ENCODE data around the gene FCRL3. TPM values are rescaled to one million over a fixed set of nuclear protein-coding genes. Genes with fewer than 3 reads are reported as not detected.
"Not testable (repeated sequence)": the region's sequence is repeated elsewhere in the genome, so short reads cannot be mapped to it uniquely, and the experiment has no call there.

The FCRL3 gene
- total and polyA plus RNA-seq, 2 of the 13 experiments (the other 11 are each of a cell fraction or from before 2014, with no cell fraction given), result not detected

DNA sequence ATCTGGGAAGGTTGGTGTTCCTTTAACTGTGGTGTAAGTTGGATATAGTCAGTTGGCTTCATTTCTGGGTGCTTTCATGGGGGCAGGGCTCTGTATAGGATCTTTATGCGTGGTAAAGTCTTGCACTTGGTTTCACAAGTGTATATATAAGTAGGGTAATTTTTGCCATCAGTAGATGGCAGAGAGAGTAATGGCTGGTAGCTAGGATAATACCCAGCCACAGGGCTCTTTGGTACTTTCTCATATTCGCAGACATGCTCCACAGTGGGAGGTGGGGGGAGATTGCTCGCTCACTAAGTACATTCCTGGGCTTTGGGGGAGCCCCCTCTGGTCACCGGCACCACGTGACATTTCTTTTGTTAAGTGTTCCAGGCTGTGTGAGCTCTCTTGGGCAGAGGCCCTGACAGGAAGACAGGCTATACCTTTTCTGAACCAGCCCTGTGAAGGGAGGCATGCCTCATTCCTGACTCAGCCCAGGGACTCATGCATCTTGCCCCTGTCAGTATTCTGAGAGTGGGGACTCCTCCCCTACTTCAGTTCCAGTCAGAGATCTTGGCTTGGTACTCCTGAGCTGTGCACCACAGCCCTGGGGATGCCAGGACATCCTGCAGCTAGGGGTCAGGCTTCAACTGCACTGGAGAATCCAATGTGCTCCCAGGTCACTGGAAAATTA lies 38.8 kb upstream of the FCRL3 start:
- no peaks in the 10 kb centered on the region for H3K79me2 ChIP-seq (ENCODE audit: insufficient read depth, low read length)
- ChIA-PET CTCF (ENCODE audit: low intra/inter-chr PET ratio, low total read pairs) (no interaction called here), POLR2A (no interaction called here)
- H3K4me3 ChIP-seq (replicated peaks in 1 of 3; ENCODE audit: insufficient read depth in 1 of 3, low read depth in 2 of 3, low read length in 3 of 3), result no peak overlapping the region
- no peak overlapping the region for H3K27ac ChIP-seq (ENCODE audit: extremely low read length, insufficient read depth, low read length)
- ATAC-seq (no peak), FAIRE-seq (no peak), DNase-seq (ENCODE audit: low spot score) (no peak)
- no peak overlapping the region for H3K9ac ChIP-seq (ENCODE audit: insufficient read depth, low read depth, low read length)
- H2AFZ ChIP-seq (ENCODE audit: low read length), result no peak overlapping the region
- in situ Hi-C loops (cut with HindIII; ENCODE audit: extremely low pct_ligation_motif_present, low pct_unique_long_range_greater_than_20kb) (no loop called here), intact Hi-C loops (cut with micrococcal nuclease; ENCODE audit: unreplicated experiment) (no loop called here)
- H3K27me3 ChIP-seq (ENCODE audit: control insufficient read depth in 1 of 2, insufficient read depth in 2 of 2, low read length in 2 of 2), result no peaks in the 10 kb centered on the region
- H3K4me2 ChIP-seq (ENCODE audit: low read depth, low read length), result no peak overlapping the region
- no peaks in the 10 kb centered on the region for H4K20me1 ChIP-seq (ENCODE audit: insufficient read depth, low read length)
- WGBS (ENCODE audit: low lambda C conversion rate), result 0% methylated on average over 1 of the region's 5 CpGs
- H3K36me3 ChIP-seq (replicated peaks in 1 of 2; ENCODE audit: control insufficient read depth in 1 of 2, insufficient read depth in 2 of 2, low read length in 2 of 2), result no peaks in the 10 kb centered on the region
- H3K4me1 ChIP-seq (ENCODE audit: insufficient read depth, low read length), result no peaks in the 10 kb centered on the region
- TF ChIP-seq, protein P1, sequence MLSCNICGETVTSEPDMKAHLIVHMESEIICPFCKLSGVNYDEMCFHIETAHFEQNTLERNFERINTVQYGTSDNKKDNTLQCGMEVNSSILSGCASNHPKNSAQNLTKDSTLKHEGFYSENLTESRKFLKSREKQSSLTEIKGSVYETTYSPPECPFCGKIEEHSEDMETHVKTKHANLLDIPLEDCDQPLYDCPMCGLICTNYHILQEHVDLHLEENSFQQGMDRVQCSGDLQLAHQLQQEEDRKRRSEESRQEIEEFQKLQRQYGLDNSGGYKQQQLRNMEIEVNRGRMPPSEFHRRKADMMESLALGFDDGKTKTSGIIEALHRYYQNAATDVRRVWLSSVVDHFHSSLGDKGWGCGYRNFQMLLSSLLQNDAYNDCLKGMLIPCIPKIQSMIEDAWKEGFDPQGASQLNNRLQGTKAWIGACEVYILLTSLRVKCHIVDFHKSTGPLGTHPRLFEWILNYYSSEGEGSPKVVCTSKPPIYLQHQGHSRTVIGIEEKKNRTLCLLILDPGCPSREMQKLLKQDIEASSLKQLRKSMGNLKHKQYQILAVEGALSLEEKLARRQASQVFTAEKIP (CRISPR knock-in tag; IDR thresholded peaks at IDR 0.05; ENCODE audit: borderline replicate concordance), result no peak
- TF ChIP-seq ZNF292 (CRISPR knock-in tag; IDR thresholded peaks at IDR 0.05; ENCODE audit: borderline replicate concordance, low read depth) (no peak), ZNF776 (CRISPR knock-in tag; IDR thresholded peaks at IDR 0.05) (no peak), ZKSCAN5 (CRISPR knock-in tag; IDR thresholded peaks at IDR 0.05) (no peak), ZNF883 (CRISPR knock-in tag; IDR thresholded peaks at IDR 0.05; ENCODE audit: not compliant biosample characterization) (no peak), ZNF143 (CRISPR knock-in tag; IDR thresholded peaks at IDR 0.05) (no peak), GFI1 (CRISPR knock-in tag; IDR thresholded peaks at IDR 0.05; ENCODE audit: borderline replicate concordance) (no peak), KDM3A (CRISPR knock-in tag; IDR thresholded peaks at IDR 0.05; ENCODE audit: low read depth) (no peak), HOXA9 (CRISPR knock-in tag; IDR thresholded peaks at IDR 0.05; ENCODE audit: borderline replicate concordance) (no peak), AGO2 (optimal IDR thresholded peaks at IDR 0.05; ENCODE audit: low read depth, low read length) (no peak), ZFP36 (IDR thresholded peaks at IDR 0.05; ENCODE audit: borderline replicate concordance, low read depth, low read length, partially characterized antibody) (no peak), YY1 (IDR thresholded peaks at IDR 0.05; ENCODE audit: insufficient read depth, insufficient replicate concordance, low read depth, low read length) (no peak), GTF2F1 (IDR thresholded peaks at IDR 0.05; ENCODE audit: low read length) (no peak), ZNF790 (CRISPR knock-in tag; IDR thresholded peaks at IDR 0.05; ENCODE audit: borderline replicate concordance) (no peak), SMARCE1 (IDR thresholded peaks at IDR 0.05; ENCODE audit: borderline replicate concordance) (no peak)
- TF ChIP-seq, protein P2, sequence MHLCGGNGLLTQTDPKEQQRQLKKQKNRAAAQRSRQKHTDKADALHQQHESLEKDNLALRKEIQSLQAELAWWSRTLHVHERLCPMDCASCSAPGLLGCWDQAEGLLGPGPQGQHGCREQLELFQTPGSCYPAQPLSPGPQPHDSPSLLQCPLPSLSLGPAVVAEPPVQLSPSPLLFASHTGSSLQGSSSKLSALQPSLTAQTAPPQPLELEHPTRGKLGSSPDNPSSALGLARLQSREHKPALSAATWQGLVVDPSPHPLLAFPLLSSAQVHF (CRISPR knock-in tag; IDR thresholded peaks at IDR 0.05), result no peak
- TF ChIP-seq, protein P3, sequence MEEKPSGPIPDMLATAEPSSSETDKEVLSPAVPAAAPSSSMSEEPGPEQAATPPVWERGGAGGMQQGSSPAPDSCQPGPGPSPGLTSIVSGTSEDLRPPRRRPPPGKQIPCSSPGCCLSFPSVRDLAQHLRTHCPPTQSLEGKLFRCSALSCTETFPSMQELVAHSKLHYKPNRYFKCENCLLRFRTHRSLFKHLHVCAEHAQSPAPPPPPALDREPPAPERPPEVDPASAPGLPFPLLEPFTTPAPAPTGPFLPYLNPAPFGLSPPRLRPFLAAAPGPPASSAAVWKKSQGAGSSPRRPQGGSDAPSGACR (CRISPR knock-in tag; IDR thresholded peaks at IDR 0.05), result no peak
- no TSS peak for BruUV-seq (replicated peaks)
- H3K9me3 ChIP-seq (ENCODE audit: low read length), result no peaks in the 10 kb centered on the region

DNA sequence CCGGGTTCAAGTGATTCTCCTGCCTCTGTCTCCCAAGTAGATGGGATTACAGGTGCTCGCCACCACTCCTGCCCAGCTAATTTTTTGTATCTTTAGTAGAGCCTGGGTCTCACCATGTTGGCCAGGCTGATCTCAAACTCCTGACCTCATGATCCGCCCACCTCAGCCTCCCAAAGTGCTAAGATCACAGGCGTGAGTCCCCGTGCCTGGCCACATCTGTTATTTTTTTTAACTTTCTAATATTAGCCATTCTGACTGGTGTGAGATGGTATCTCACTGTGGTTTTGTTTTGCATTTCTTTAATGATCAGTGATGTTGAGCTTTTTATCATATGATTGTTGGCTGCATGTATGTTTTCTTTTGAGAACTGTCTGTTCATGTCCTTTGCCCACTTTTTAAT lies 35.4 kb upstream of the FCRL3 start:
- H3K27ac ChIP-seq (ENCODE audit: extremely low read length, insufficient read depth, low read length); DNase-seq (ENCODE audit: low spot score); BruUV-seq (replicated peaks); H3K9me3 ChIP-seq (ENCODE audit: low read length); in situ Hi-C loops (cut with HindIII; ENCODE audit: extremely low pct_ligation_motif_present, low pct_unique_long_range_greater_than_20kb); H3K4me2 ChIP-seq (ENCODE audit: low read depth, low read length); H3K4me1 ChIP-seq (ENCODE audit: insufficient read depth, low read length); H3K9ac ChIP-seq (ENCODE audit: insufficient read depth, low read depth, low read length); ATAC-seq; H3K36me3 ChIP-seq (replicated peaks in 1 of 2; ENCODE audit: control insufficient read depth in 1 of 2, insufficient read depth in 2 of 2, low read length in 2 of 2); POLR2A ChIA-PET; H3K27me3 ChIP-seq (ENCODE audit: control insufficient read depth in 1 of 2, insufficient read depth in 2 of 2, low read length in 2 of 2); CTCF ChIA-PET (ENCODE audit: low intra/inter-chr PET ratio, low total read pairs); H2AFZ ChIP-seq (ENCODE audit: low read length); H4K20me1 ChIP-seq (ENCODE audit: insufficient read depth, low read length); intact Hi-C loops (cut with micrococcal nuclease; ENCODE audit: unreplicated experiment); H3K79me2 ChIP-seq (ENCODE audit: insufficient read depth, low read length); H3K4me3 ChIP-seq (replicated peaks in 1 of 3; ENCODE audit: insufficient read depth in 1 of 3, low read depth in 2 of 3, low read length in 3 of 3); FAIRE-seq: not testable (repeated sequence)
- 10% methylated on average over 5 of the region's 5 CpGs for WGBS (ENCODE audit: low lambda C conversion rate)

Data from HepG2 (cell line).